ENCODE measurements around the gene YBX3. TPM values are rescaled to one million over a fixed set of nuclear protein-coding genes. Genes with fewer than 3 reads are reported as not detected.

The YBX3 gene
- total and polyA plus RNA-seq, 2 donors from 2014 or later: 86.9 to 347 TPM

GRCh38 chr12:10701131-10701681 lies 21.9 kb downstream of the YBX3 start:
- Histone ChIP-seq H3K36me3 (ENCODE audit: control insufficient read depth in 2 of 3, insufficient read depth in 3 of 3, low read length in 3 of 3) (peaks cover 10 to 47% (median 37%) of the 10 kb centered on the region in 3 donors), H3K4me3 (ENCODE audit: low read length in 3 of 3) (no peak overlapping the region), H3K27ac (ENCODE audit: low read depth in 2 of 2, low read length in 2 of 2) (no peak overlapping the region), H3K9me3 (ENCODE audit: control insufficient read depth in 2 of 3, insufficient read depth in 1 of 3, low read length in 3 of 3) (no peaks in the 10 kb centered on the region), H3K27me3 (ENCODE audit: control insufficient read depth, insufficient read depth, low read length) (no peaks in the 10 kb centered on the region), H3K4me1 (ENCODE audit: control insufficient read depth in 2 of 3, insufficient read depth in 2 of 3, low read depth in 1 of 3, low read length in 3 of 3) (no peaks in the 10 kb centered on the region), H3K9ac (ENCODE audit: low read length in 3 of 3) (no peak overlapping the region)
- intact Hi-C loops (cut with DNase I): no loop called here
- TF ChIP-seq, protein P1, sequence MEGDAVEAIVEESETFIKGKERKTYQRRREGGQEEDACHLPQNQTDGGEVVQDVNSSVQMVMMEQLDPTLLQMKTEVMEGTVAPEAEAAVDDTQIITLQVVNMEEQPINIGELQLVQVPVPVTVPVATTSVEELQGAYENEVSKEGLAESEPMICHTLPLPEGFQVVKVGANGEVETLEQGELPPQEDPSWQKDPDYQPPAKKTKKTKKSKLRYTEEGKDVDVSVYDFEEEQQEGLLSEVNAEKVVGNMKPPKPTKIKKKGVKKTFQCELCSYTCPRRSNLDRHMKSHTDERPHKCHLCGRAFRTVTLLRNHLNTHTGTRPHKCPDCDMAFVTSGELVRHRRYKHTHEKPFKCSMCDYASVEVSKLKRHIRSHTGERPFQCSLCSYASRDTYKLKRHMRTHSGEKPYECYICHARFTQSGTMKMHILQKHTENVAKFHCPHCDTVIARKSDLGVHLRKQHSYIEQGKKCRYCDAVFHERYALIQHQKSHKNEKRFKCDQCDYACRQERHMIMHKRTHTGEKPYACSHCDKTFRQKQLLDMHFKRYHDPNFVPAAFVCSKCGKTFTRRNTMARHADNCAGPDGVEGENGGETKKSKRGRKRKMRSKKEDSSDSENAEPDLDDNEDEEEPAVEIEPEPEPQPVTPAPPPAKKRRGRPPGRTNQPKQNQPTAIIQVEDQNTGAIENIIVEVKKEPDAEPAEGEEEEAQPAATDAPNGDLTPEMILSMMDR (IDR thresholded peaks at IDR 0.05; ENCODE audit: borderline replicate concordance, extremely low read depth, insufficient read depth): no peak
- no peak for DNase-seq
- FAIRE-seq: no peak

- TF ChIP-seq, protein P1 (IDR thresholded peaks at IDR 0.05; ENCODE audit: borderline replicate concordance, extremely low read depth, insufficient read depth): no peak
- DNase-seq (no peak), FAIRE-seq (no peak)
- no peak overlapping the region for H3K4me3 ChIP-seq (ENCODE audit: low read length in 3 of 3)
- H3K9me3 ChIP-seq (ENCODE audit: control insufficient read depth in 2 of 3, insufficient read depth in 1 of 3, low read length in 3 of 3): no peaks in the 10 kb centered on the region
- no peaks in the 10 kb centered on the region for H3K4me1 ChIP-seq (ENCODE audit: control insufficient read depth in 2 of 3, insufficient read depth in 2 of 3, low read depth in 1 of 3, low read length in 3 of 3)
- H3K9ac ChIP-seq (ENCODE audit: low read length in 3 of 3): no peak overlapping the region
- intact Hi-C loops (cut with DNase I): no loop called here
- H3K27ac ChIP-seq (ENCODE audit: low read depth in 2 of 2, low read length in 2 of 2): no peak overlapping the region
- H3K27me3 ChIP-seq (ENCODE audit: control insufficient read depth, insufficient read depth, low read length): no peaks in the 10 kb centered on the region
- H3K36me3 ChIP-seq (ENCODE audit: control insufficient read depth in 2 of 3, insufficient read depth in 3 of 3, low read length in 3 of 3): peaks cover 10 to 41% (median 33%) of the 10 kb centered on the region in 3 donors
Observed at GRCh38 chr12:10700581-10700980, 22.5 kb downstream of the YBX3 start.

GRCh38 chr12:10697862-10698261 lies 25.3 kb downstream of the YBX3 start:
- H3K4me1 ChIP-seq (ENCODE audit: control insufficient read depth in 2 of 3, insufficient read depth in 2 of 3, low read depth in 1 of 3, low read length in 3 of 3): no peaks in the 10 kb centered on the region
- H3K9ac ChIP-seq (ENCODE audit: low read length in 3 of 3): no peak overlapping the region
- peaks cover 8 to 29% (median 23%) of the 10 kb centered on the region in 3 donors for H3K36me3 ChIP-seq (ENCODE audit: control insufficient read depth in 2 of 3, insufficient read depth in 3 of 3, low read length in 3 of 3)
- intact Hi-C loops (cut with DNase I): no loop called here
- TF ChIP-seq, protein P1 (IDR thresholded peaks at IDR 0.05; ENCODE audit: borderline replicate concordance, extremely low read depth, insufficient read depth): no peak
- H3K9me3 ChIP-seq (ENCODE audit: control insufficient read depth in 2 of 3, insufficient read depth in 1 of 3, low read length in 3 of 3): no peaks in the 10 kb centered on the region
- H3K4me3 ChIP-seq (ENCODE audit: low read length in 3 of 3): no peak overlapping the region
- no peaks in the 10 kb centered on the region for H3K27me3 ChIP-seq (ENCODE audit: control insufficient read depth, insufficient read depth, low read length)
- FAIRE-seq (no peak), DNase-seq (no peak)
- H3K27ac ChIP-seq (ENCODE audit: low read depth in 2 of 2, low read length in 2 of 2): no peak overlapping the region

GRCh38 chr12:10697156-10697555 lies 26.0 kb downstream of the YBX3 start:
- TF ChIP-seq, protein P1 (IDR thresholded peaks at IDR 0.05; ENCODE audit: borderline replicate concordance, extremely low read depth, insufficient read depth): no peak
- DNase-seq (no peak), FAIRE-seq (no peak)
- Histone ChIP-seq H3K4me3 (ENCODE audit: low read length in 3 of 3) (no peak overlapping the region), H3K36me3 (ENCODE audit: control insufficient read depth in 2 of 3, insufficient read depth in 3 of 3, low read length in 3 of 3) (peaks cover 8 to 29% (median 23%) of the 10 kb centered on the region in 3 donors), H3K4me1 (ENCODE audit: control insufficient read depth in 2 of 3, insufficient read depth in 2 of 3, low read depth in 1 of 3, low read length in 3 of 3) (no peaks in the 10 kb centered on the region), H3K9me3 (ENCODE audit: control insufficient read depth in 2 of 3, insufficient read depth in 1 of 3, low read length in 3 of 3) (no peaks in the 10 kb centered on the region), H3K9ac (ENCODE audit: low read length in 3 of 3) (no peak overlapping the region), H3K27me3 (ENCODE audit: control insufficient read depth, insufficient read depth, low read length) (no peaks in the 10 kb centered on the region), H3K27ac (ENCODE audit: low read depth in 2 of 2, low read length in 2 of 2) (no peak overlapping the region)
- intact Hi-C loops (cut with DNase I): no loop called here
